Neuronal stem cell (in vitro differentiated cells): ENCODE data around the gene TFAP2D.

Source experiments
- DNase-seq: peaks from one replicate; pipeline ENCODE4 v3.0.0-alpha.2; 2013; ENCODE audit warnings: low spot score
- H2AFZ ChIP-seq: one replicate; pipeline ENCODE4 v1.6.1; 2013; ENCODE audit warnings: mild to moderate bottlenecking, low read length, inconsistent platforms
- H2AK5ac ChIP-seq: 2 replicates; pipeline ENCODE4 v1.6.1; 2013; ENCODE audit warnings: low read depth, mild to moderate bottlenecking, inconsistent platforms, low read length, moderate library complexity, mixed read lengths
- H2BK120ac ChIP-seq: 2 replicates; pipeline ENCODE4 v1.6.1; 2013; ENCODE audit warnings: low read depth, mild to moderate bottlenecking, inconsistent platforms, low read length, moderate library complexity, mixed read lengths
- H2BK12ac ChIP-seq: one replicate; pipeline ENCODE4 v1.6.1; 2013; ENCODE audit warnings: low read length, inconsistent platforms
- H2BK15ac ChIP-seq: 2 replicates; pipeline ENCODE4 v1.6.1; 2013; ENCODE audit warnings: mild to moderate bottlenecking, low read length, inconsistent platforms, mixed read lengths
- H2BK5ac ChIP-seq: one replicate; pipeline ENCODE4 v1.6.1; 2013; ENCODE audit warnings: inconsistent platforms, mild to moderate bottlenecking, low read length, moderate library complexity
- H3K14ac ChIP-seq: one replicate; pipeline ENCODE4 v1.6.1; 2013; ENCODE audit warnings: low read length, inconsistent platforms
- H3K18ac ChIP-seq: 2 replicates; pipeline ENCODE4 v1.6.1; 2013; ENCODE audit warnings: low read length, inconsistent platforms
- H3K23ac ChIP-seq: 2 replicates; pipeline ENCODE4 v1.6.1; 2013; ENCODE audit warnings: low read depth, mild to moderate bottlenecking, mixed read lengths, low read length, inconsistent platforms; ENCODE audit not compliant: poor library complexity
- H3K27ac ChIP-seq: replicated peaks from 3 replicates; pipeline ENCODE4 v1.5.1; 2013; ENCODE audit warnings: low read length, inconsistent platforms
- H3K27me3 ChIP-seq, 3 experiments: 2 replicates each; pipeline ENCODE4 v1.6.1; 2013; ENCODE audit warnings: low read length in 3 of 3, mild to moderate bottlenecking in 2 of 3, inconsistent platforms in 1 of 3, low read depth in 1 of 3, mixed read lengths in 1 of 3, moderate library complexity in 1 of 3; ENCODE audit not compliant: control insufficient read depth in 3 of 3, insufficient read depth in 3 of 3
- H3K36me3 ChIP-seq, 2 donors: replicated peaks in 1 of 2; 2 replicates each; pipeline ENCODE4 v1.6.1; 2013; ENCODE audit warnings: low read length in 2 of 2; ENCODE audit not compliant: control insufficient read depth in 2 of 2, insufficient read depth in 2 of 2
- H3K4ac ChIP-seq: 2 replicates; pipeline ENCODE4 v1.6.1; 2013; ENCODE audit warnings: inconsistent platforms, mild to moderate bottlenecking, low read length, moderate library complexity
- H3K4me1 ChIP-seq, 2 donors: 1 replicate in 1 of 2; 2 replicates in 1 of 2; pipeline ENCODE4 v1.6.1; 2013; ENCODE audit warnings: low read length in 2 of 2, low read depth in 1 of 2; ENCODE audit not compliant: control insufficient read depth in 2 of 2, insufficient read depth in 1 of 2
- H3K4me2 ChIP-seq: one replicate; pipeline ENCODE4 v1.6.1; 2013; ENCODE audit warnings: mild to moderate bottlenecking, low read length, inconsistent platforms; ENCODE audit not compliant: insufficient read depth, poor library complexity, severe bottlenecking
- H3K4me3 ChIP-seq, 2 donors: 2 replicates each; pipeline ENCODE4 v1.5.1; 2013; ENCODE audit warnings: low read length in 2 of 2, mild to moderate bottlenecking in 2 of 2, inconsistent platforms in 1 of 2, moderate library complexity in 1 of 2
- H3K79me1 ChIP-seq: one replicate; pipeline ENCODE4 v1.6.1; 2013; ENCODE audit warnings: low read depth, mild to moderate bottlenecking, inconsistent platforms, low read length, moderate library complexity
- H3K9ac ChIP-seq: one replicate; pipeline ENCODE4 v1.6.1; 2013; ENCODE audit warnings: mild to moderate bottlenecking, low read depth, low read length, inconsistent platforms; ENCODE audit not compliant: poor library complexity
- H3K9me3 ChIP-seq, 2 donors: replicated peaks in 1 of 2; 2 replicates each; pipeline versions ENCODE3 to v1.6.1; 2013; ENCODE audit warnings: low read length in 2 of 2, mild to moderate bottlenecking in 2 of 2, inconsistent platforms in 1 of 2, low read depth in 1 of 2, mixed read lengths in 1 of 2, moderate library complexity in 1 of 2; ENCODE audit not compliant: control insufficient read depth in 2 of 2, insufficient read depth in 1 of 2
- H4K8ac ChIP-seq: one replicate; pipeline ENCODE4 v1.6.1; 2013; ENCODE audit warnings: low read depth, mild to moderate bottlenecking, inconsistent platforms, low read length, moderate library complexity
- H4K91ac ChIP-seq: one replicate; pipeline ENCODE4 v1.6.1; 2013; ENCODE audit warnings: low read length, low read depth, mild to moderate bottlenecking, inconsistent platforms; ENCODE audit not compliant: poor library complexity
- WGBS, 2 donors: extraction: QIAGEN DNeasy Blood & Tissue Kit; methylation state at CpG; one replicate each; pipeline ENCODE4 v1.1.7; 2013; ENCODE audit warnings: missing lambda C conversion rate in 2 of 2, mixed read lengths in 1 of 2; ENCODE audit not compliant: insufficient read length in 2 of 2, insufficient replicate concordance in 1 of 2; ENCODE audit errors: extremely low coverage in 2 of 2; 5-methylcytosine and 5-hydroxymethylcytosine counted together

Gene TFAP2D

GRCh38 chr6:50706575-50706974, 6.8 kb upstream of the TFAP2D start:
- H3K18ac ChIP-seq, result peak overlapping the region; percentile 53
- H2AK5ac ChIP-seq, result no peak overlapping the region
- peaks cover 0 to 1% of the 10 kb centered on the region in 2 donors for H3K9me3 ChIP-seq
- DNase-seq, result no peak
- no peak overlapping the region for H3K4me2 ChIP-seq
- H4K91ac ChIP-seq, result no peak overlapping the region
- H3K23ac ChIP-seq, result no peak overlapping the region
- no peak overlapping the region for H2BK15ac ChIP-seq
- H2BK120ac ChIP-seq, result peak overlapping the region; percentile 30
- H3K14ac ChIP-seq, result no peak overlapping the region
- peaks cover 22 to 61% (median 56%) of the 10 kb centered on the region in 3 experiments for H3K27me3 ChIP-seq
- H3K27ac ChIP-seq, result no peak overlapping the region
- no peaks in the 10 kb centered on the region for H3K79me1 ChIP-seq
- H2AFZ ChIP-seq, result no peak overlapping the region
- no peak overlapping the region for H4K8ac ChIP-seq
- H3K4me1 ChIP-seq, result peaks cover 0 to 5% of the 10 kb centered on the region in 2 donors
- no CpG with 5 or more reads among the region's 23 CpGs for WGBS, 2 donors
- H3K4me3 ChIP-seq, result no peak overlapping the region
- H3K36me3 ChIP-seq, result no peaks in the 10 kb centered on the region
- H2BK5ac ChIP-seq, result no peak overlapping the region
- no peak overlapping the region for H2BK12ac ChIP-seq
- no peak overlapping the region for H3K9ac ChIP-seq
- H3K4ac ChIP-seq, result no peak overlapping the region

DNA sequence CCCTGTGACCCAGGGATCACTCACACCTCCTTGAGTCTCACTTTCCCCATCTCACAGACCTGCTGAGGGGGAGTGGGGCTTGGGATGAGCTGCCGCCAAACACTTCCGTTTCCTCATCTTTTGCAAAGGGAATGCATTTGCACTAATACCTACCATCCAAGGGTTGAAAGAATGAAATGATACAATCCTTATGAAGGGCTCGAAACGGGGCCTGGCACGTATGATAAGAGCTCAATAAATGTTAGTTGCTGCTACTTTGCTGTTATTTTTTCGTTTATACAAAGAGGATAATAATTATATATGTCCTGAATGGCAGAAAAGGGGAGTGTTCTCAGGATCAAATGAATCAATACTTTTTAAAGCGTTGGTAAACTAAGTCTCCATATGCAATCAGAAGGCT, 6.1 kb upstream of the TFAP2D start:
- peaks cover 0 to 1% of the 10 kb centered on the region in 2 donors for H3K9me3 ChIP-seq
- H4K8ac ChIP-seq, result no peak overlapping the region
- no peak overlapping the region for H4K91ac ChIP-seq
- no peaks in the 10 kb centered on the region for H3K79me1 ChIP-seq
- H2AFZ ChIP-seq, result no peak overlapping the region
- H3K4ac ChIP-seq, result no peak overlapping the region
- H2BK5ac ChIP-seq, result no peak overlapping the region
- no peak overlapping the region for H3K4me3 ChIP-seq
- H3K27me3 ChIP-seq, result peaks cover 22 to 68% (median 62%) of the 10 kb centered on the region in 3 experiments
- WGBS, 2 donors, result no CpG with 5 or more reads among the region's 7 CpGs
- H3K36me3 ChIP-seq, result no peaks in the 10 kb centered on the region
- H3K4me1 ChIP-seq, result peaks cover 0 to 10% of the 10 kb centered on the region in 2 donors
- no peak overlapping the region for H2AK5ac ChIP-seq
- no peak overlapping the region for H3K9ac ChIP-seq
- H3K14ac ChIP-seq, result no peak overlapping the region
- no peak overlapping the region for H2BK15ac ChIP-seq
- H3K18ac ChIP-seq, result no peak overlapping the region
- no peak overlapping the region for H3K4me2 ChIP-seq
- no peak overlapping the region for H2BK120ac ChIP-seq
- no peak overlapping the region for H3K23ac ChIP-seq
- H2BK12ac ChIP-seq, result no peak overlapping the region
- no peak overlapping the region for H3K27ac ChIP-seq
- DNase-seq, result no peak

DNA sequence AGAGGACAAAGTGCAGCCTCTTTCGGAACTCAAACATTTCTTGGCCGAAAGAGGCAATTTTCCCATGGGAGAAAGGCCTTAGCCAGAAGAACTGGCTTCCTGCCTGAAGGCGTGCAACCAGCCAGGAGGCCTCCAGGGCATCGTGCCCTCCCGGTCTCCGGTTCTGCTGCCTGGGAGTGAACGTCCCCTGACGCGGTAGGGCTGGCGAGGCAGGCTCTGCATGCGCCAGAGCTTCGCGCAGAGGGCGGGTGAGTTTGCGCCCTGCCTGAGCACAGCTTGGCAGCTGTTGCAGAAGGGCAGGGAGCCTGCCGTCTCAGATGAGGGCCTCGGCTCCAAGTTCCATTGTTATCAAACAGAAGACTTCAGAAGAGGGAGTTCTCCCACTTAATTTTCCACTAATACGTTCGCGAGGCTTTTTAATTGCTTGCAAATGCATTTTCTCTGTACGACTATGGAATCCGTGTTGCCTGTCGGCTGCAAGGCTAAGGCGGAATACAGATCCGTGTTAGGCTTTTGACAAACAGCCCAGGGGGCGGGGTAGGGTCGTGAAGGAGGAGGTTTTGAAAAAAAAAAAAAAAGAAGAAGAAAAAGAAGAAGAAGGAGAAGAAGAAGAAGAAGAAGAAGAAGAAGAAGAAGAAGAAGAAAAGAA, 5.5 kb upstream of the TFAP2D start:
- Histone ChIP-seq H3K36me3 (no peaks in the 10 kb centered on the region), H3K4ac (no peak overlapping the region), H3K4me2 (no peak overlapping the region), H4K8ac (no peak overlapping the region), H3K14ac (no peak overlapping the region), H2AFZ (no peak overlapping the region), H3K23ac (peak overlapping the region; percentile 40), H3K18ac (peak overlapping the region; percentile 61), H3K27ac (no peak overlapping the region), H3K4me3 (peak overlapping the region in 1 of 2 donors; percentile 47), H2AK5ac (no peak overlapping the region), H3K79me1 (no peaks in the 10 kb centered on the region), H3K9me3 (peaks cover 0 to 1% of the 10 kb centered on the region in 2 donors), H3K9ac (no peak overlapping the region), H3K27me3 (peaks cover 22 to 73% (median 62%) of the 10 kb centered on the region in 3 experiments), H3K4me1 (peaks cover 0 to 10% of the 10 kb centered on the region in 2 donors), H4K91ac (no peak overlapping the region), H2BK12ac (no peak overlapping the region), H2BK5ac (no peak overlapping the region), H2BK15ac (no peak overlapping the region), H2BK120ac (no peak overlapping the region)
- DNase-seq, result no peak
- WGBS, 2 donors, result no CpG with 5 or more reads among the region's 27 CpGs

GRCh38 chr6:50708664-50709365, 4.5 kb upstream of the TFAP2D start:
- DNase-seq, result no peak
- Histone ChIP-seq H2BK12ac (no peak overlapping the region), H3K4me1 (peaks cover 0 to 11% of the 10 kb centered on the region in 2 donors), H2AK5ac (no peak overlapping the region), H2BK120ac (no peak overlapping the region), H3K14ac (no peak overlapping the region), H2AFZ (no peak overlapping the region), H3K4me2 (no peak overlapping the region), H3K4me3 (no peak overlapping the region), H4K91ac (no peak overlapping the region), H3K27me3 (peaks cover 22 to 84% (median 70%) of the 10 kb centered on the region in 3 experiments), H3K79me1 (no peaks in the 10 kb centered on the region), H3K18ac (no peak overlapping the region), H3K36me3 (no peaks in the 10 kb centered on the region), H3K23ac (no peak overlapping the region), H2BK15ac (no peak overlapping the region), H3K4ac (no peak overlapping the region), H4K8ac (no peak overlapping the region), H2BK5ac (no peak overlapping the region), H3K9ac (no peak overlapping the region), H3K27ac (no peak overlapping the region), H3K9me3 (peaks cover 0 to 1% of the 10 kb centered on the region in 2 donors)
- no CpG with 5 or more reads among the region's 22 CpGs for WGBS, 2 donors
